ENCODE measurements around the gene UBE2E2.
A peak's percentile ranks its signal among the peaks of the same experiment; 100 is the strongest.

The UBE2E2 gene

DNA sequence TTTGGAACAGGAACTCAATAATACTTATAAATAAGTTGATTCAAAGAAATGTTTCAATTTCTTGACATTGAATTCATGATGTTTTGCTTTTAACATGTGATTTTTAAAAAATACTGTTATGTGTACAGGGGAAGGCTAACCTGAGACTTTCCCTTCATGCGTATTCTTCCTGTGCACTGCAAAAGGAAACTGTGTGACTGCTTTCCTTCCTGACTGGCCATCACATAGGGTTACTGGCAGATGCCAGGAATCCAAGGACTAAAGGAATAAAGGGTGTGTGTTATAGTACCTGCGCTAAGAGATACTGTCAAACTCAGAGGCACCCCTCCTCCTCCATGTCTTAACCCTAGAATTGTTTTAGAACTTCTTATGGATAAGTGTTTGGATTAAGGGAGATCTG, 236.0 kb downstream of the UBE2E2 start:
- TF ChIP-seq POLR2AphosphoS5 (IDR thresholded peaks at IDR 0.05; ENCODE audit: low read depth, low read length) (no peak), TAF1 (IDR thresholded peaks at IDR 0.05; ENCODE audit: borderline replicate concordance, low read depth, low read length) (no peak), POLR2A (IDR thresholded peaks at IDR 0.05; ENCODE audit: low read depth, low read length) (no peak)
- DNase-seq (ENCODE audit: insufficient read length) (no peak), FAIRE-seq (peak; percentile 38)

DNA sequence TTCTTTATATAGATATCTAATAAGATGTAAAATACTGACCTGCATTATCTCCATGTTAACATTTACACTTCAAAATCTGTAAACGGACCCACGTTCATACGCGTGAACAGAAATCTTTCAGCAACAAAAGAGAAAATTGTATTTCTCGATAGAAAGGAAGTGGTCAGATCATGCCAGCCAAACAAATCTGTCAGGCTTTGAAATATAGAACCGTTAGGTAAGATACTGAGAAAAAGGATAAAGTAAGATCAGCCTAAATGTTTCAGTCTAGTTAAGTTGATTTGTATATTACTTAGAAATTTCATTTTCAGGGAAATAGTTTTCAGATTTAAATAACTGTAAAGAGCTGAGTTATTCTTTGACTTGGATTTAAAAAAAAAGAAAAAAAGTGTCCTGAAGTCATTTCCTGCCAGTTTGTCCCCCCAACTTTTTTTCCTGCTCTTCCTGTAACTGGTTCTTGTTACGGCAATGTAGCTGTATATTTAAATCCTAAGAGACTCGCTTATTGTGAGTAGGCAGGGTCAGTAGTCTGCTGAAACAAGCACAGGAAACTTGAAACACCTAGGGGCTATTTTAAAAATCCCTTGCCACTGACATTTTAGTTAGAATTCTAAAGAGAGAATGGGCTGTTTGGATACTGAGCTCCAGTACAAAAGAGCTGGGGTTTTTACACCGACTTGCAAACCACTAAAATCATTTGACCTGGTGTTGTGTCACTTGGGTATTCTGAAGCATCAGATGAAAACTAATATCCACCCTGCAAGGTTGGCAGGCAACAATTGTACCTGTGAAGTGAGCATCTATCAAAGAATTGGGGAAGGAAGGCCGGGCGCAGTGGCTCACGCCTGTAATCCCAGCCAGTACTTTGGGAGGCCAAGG, 237.5 kb downstream of the UBE2E2 start:
- TF ChIP-seq TAF1 (IDR thresholded peaks at IDR 0.05; ENCODE audit: borderline replicate concordance, low read depth, low read length) (no peak), POLR2A (IDR thresholded peaks at IDR 0.05; ENCODE audit: low read depth, low read length) (no peak), POLR2AphosphoS5 (IDR thresholded peaks at IDR 0.05; ENCODE audit: low read depth, low read length) (no peak)
- DNase-seq (ENCODE audit: insufficient read length) (no peak), FAIRE-seq (peak; percentile 57)

DNA sequence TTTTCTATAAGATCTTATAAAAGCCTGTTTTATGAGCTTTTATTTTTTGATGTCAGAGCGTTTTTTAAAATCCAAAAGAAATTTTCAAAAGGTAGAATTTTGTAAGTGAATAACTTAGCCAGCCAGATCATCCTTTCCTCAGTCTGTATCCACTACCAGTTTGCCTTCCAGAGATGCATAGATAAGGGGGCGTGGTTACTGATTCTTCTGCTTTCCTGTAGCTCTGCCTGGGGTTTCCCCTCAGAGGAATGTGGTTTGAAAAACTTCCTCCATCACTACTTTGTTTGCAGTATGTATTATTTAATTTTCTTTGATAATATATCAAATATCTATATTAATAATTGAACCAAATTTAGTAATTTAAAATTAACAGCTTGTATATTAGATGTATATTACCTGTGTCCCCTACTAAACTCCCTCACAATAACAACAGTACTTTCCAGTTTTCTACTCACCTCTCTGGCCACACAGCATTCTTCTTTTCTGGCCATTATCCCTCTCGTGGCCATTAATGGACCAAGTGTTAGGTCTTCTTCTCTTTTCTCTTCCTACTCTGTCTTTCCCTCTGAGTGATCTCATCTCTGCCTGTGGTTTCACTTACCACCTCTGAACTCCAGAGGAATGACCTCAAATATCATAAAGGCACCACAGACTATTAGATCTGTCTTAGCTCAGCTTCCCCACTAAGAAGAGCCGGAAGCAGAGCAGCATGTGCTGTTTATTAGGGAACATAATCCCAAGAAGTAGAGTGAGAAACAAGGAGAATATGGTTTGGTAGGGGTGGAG, 239.7 kb downstream of the UBE2E2 start:
- TF ChIP-seq POLR2AphosphoS5 (IDR thresholded peaks at IDR 0.05; ENCODE audit: low read depth, low read length), result no peak
- no peak for TF ChIP-seq TAF1 (IDR thresholded peaks at IDR 0.05; ENCODE audit: borderline replicate concordance, low read depth, low read length)
- TF ChIP-seq POLR2A (IDR thresholded peaks at IDR 0.05; ENCODE audit: low read depth, low read length), result no peak
- DNase-seq (ENCODE audit: insufficient read length) (no peak), FAIRE-seq (peak; percentile 80)

DNA sequence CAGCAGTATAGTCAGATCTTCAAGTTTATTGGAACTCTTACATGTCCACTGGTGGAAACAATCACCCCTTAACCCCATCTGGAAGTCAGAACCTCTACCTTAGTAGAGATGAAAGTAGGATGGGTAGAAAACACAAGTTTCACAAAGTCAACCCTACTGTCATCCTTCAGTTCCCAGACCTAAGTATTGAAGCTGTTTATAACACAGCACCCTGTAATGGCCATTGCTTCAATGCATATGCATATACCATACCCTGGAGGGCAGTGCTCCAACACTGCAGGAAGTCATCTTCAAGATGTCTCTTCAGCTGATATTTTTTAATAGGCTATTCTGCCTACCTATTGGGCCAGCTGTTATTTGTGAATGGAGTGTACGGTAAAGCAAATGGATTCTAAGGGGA, 241.3 kb downstream of the UBE2E2 start:
- no peak for FAIRE-seq
- no peak for TF ChIP-seq POLR2A (IDR thresholded peaks at IDR 0.05; ENCODE audit: low read depth, low read length)
- no peak for TF ChIP-seq TAF1 (IDR thresholded peaks at IDR 0.05; ENCODE audit: borderline replicate concordance, low read depth, low read length)
- no peak for TF ChIP-seq POLR2AphosphoS5 (IDR thresholded peaks at IDR 0.05; ENCODE audit: low read depth, low read length)
- DNase-seq (ENCODE audit: insufficient read length), result no peak

DNA sequence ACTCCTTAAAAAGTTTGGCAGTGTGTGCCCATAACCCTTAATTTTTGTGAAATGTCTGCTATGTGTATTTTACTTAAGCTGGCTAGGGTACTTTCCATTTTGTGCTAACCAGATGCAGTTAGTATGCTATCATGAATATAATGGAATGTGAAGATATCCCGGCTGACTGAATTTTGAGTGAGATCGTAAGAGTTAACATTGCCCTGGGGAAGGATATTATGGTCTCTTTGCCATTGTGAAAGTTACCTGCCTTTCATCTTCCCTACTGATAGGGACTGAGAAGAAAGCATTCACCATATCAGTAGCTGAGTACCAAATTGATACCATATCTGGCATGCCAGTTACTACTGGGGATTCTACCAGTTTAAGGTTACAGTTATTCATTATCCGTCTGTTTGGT, 243.2 kb downstream of the UBE2E2 start:
- DNase-seq (ENCODE audit: insufficient read length) (no peak), FAIRE-seq (no peak)
- TF ChIP-seq TAF1 (IDR thresholded peaks at IDR 0.05; ENCODE audit: borderline replicate concordance, low read depth, low read length), result no peak
- no peak for TF ChIP-seq POLR2AphosphoS5 (IDR thresholded peaks at IDR 0.05; ENCODE audit: low read depth, low read length)
- TF ChIP-seq POLR2A (IDR thresholded peaks at IDR 0.05; ENCODE audit: low read depth, low read length), result no peak

DNA sequence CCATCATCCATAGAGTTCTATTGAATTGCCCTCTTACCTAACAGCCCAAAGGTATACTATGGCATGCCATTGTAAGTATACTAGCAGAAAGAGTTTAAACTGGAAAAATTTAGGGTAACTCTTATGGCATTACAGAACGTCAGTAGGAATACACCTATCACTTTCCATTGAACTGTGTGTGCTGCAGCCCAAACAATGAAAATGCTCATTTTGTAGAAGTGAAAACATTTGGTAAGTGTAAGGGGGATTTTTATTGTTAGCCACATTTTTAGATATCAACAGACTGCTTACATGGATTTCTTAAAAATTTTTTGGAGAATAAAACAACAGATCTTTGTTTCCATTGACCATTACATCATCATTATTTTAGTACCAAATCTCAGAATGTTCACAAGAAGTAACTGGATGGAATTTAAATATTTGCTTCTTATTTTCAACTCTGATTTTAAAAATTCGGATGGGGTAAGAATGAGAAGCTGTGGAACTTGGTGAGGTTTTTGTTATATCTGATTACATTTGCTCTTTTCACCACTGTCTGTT, 245.9 kb downstream of the UBE2E2 start:
- no peak for DNase-seq (ENCODE audit: insufficient read length)
- no peak for TF ChIP-seq TAF1 (IDR thresholded peaks at IDR 0.05; ENCODE audit: borderline replicate concordance, low read depth, low read length)
- no peak for TF ChIP-seq POLR2AphosphoS5 (IDR thresholded peaks at IDR 0.05; ENCODE audit: low read depth, low read length)
- TF ChIP-seq POLR2A (IDR thresholded peaks at IDR 0.05; ENCODE audit: low read depth, low read length), result no peak
- FAIRE-seq, result peak; percentile 75

DNA sequence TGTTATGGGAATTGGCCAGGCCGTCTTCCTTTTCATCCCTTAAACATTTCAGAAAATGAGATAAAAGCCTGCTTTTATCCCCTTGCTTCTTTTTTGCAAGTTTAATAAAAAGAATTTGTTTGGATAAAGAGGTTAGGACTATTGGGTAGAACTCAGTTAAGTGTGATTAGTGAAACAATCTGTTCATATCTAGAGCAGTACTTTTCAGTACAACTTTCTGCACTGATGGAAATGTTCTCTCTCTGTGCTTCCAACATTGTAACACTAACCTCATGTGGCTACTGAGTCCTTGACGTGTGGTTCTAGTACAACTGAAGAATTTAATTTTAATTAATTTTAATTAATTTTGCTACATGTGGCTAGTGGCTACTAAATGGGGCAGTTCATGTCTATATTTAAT, 246.9 kb downstream of the UBE2E2 start:
- DNase-seq (ENCODE audit: insufficient read length) (no peak), FAIRE-seq (no peak)
- TF ChIP-seq POLR2AphosphoS5 (IDR thresholded peaks at IDR 0.05; ENCODE audit: low read depth, low read length) (no peak), POLR2A (IDR thresholded peaks at IDR 0.05; ENCODE audit: low read depth, low read length) (no peak), TAF1 (IDR thresholded peaks at IDR 0.05; ENCODE audit: borderline replicate concordance, low read depth, low read length) (no peak)

DNA sequence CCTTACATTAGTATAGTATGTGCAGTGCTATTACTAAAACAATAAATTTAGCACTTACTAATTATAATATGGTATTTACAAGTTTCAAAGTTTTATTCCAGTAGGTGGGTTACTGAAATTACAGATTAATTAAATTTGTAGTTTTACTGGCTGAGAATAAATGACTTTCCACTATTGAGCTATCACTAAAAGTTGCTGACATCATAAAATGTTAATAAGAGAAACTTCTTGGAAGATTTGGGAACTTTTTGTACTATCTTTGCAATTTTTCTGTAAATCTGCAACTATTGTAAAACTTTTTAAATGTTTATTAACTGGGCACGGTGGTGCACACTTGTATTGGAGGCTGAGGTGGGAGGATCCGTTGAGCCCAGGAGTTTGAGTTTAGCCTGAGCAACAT, 247.7 kb downstream of the UBE2E2 start:
- FAIRE-seq (no peak), DNase-seq (ENCODE audit: insufficient read length) (no peak)
- TF ChIP-seq POLR2AphosphoS5 (IDR thresholded peaks at IDR 0.05; ENCODE audit: low read depth, low read length) (no peak), TAF1 (IDR thresholded peaks at IDR 0.05; ENCODE audit: borderline replicate concordance, low read depth, low read length) (no peak), POLR2A (IDR thresholded peaks at IDR 0.05; ENCODE audit: low read depth, low read length) (no peak)

DNA sequence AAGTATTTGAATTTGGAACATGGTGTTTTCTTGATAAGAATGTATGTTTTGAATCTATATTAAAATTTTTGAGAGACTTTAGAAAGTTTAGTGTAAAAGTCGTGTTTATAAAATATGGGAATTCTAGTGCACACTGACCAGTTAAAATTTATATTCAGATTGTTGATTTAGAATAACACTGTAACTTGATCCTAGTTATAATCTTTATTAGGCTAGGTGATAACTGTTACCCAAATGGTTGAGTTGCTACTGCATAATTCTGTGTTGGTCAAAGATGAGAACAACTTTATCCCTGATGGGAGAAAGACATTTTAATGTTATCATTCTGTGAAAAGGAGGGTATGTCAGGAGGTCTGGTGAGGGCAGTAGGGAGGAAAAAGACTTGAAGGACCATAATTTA, 249.3 kb downstream of the UBE2E2 start:
- TF ChIP-seq TAF1 (IDR thresholded peaks at IDR 0.05; ENCODE audit: borderline replicate concordance, low read depth, low read length) (no peak), POLR2A (IDR thresholded peaks at IDR 0.05; ENCODE audit: low read depth, low read length) (no peak), POLR2AphosphoS5 (IDR thresholded peaks at IDR 0.05; ENCODE audit: low read depth, low read length) (no peak)
- DNase-seq (ENCODE audit: insufficient read length), result no peak
- FAIRE-seq, result no peak

DNA sequence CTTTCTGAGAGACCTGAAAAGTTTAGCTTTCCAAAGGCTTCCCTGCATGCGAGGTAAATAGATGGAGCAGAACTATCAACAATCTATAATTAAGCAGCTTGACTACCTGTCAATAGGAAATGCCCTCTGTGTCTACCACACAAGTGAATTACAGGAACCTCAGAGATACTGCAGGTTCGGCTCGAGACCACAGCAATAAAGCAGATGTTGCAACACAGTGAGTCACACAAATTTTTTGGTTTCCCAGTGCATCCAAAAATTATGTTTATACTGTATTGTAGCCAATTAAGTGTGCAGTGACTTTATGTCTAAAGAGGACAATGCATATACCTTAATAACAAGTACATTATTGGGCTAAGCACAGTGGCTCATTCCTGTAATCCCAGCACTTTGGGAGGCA, 252.0 kb downstream of the UBE2E2 start:
- FAIRE-seq (no peak), DNase-seq (ENCODE audit: insufficient read length) (no peak)

DNA sequence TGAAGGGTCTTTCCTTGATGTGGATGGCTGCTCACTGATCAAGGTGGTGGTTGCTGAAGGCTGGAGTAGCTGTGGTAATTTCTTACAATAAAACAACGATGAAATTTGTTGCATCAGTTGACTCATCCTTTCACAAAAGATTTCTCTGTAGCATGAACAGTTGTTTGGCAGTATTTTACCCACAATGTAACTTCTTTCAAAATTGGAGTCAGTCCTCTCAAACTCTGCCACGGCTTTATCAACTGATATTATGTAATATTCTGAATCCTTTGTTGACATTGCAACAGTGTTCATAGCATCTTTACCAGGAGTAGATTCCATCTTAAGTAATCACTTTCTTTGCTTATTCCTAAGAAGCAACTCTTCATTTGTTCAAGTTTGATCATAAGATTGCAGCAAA, 252.6 kb downstream of the UBE2E2 start:
- no peak for FAIRE-seq
- no peak for TF ChIP-seq POLR2A (IDR thresholded peaks at IDR 0.05; ENCODE audit: low read depth, low read length)
- no peak for TF ChIP-seq TAF1 (IDR thresholded peaks at IDR 0.05; ENCODE audit: borderline replicate concordance, low read depth, low read length)
- TF ChIP-seq POLR2AphosphoS5 (IDR thresholded peaks at IDR 0.05; ENCODE audit: low read depth, low read length), result no peak

More for the DNA sequence above, 252.0 kb downstream of the UBE2E2 start:
- TF ChIP-seq POLR2A (IDR thresholded peaks at IDR 0.05; ENCODE audit: low read depth, low read length), result no peak
- no peak for TF ChIP-seq TAF1 (IDR thresholded peaks at IDR 0.05; ENCODE audit: borderline replicate concordance, low read depth, low read length)
- no peak for TF ChIP-seq POLR2AphosphoS5 (IDR thresholded peaks at IDR 0.05; ENCODE audit: low read depth, low read length)

More for the DNA sequence above, 252.6 kb downstream of the UBE2E2 start:
- no peak for DNase-seq (ENCODE audit: insufficient read length)
